HuH-7 (cell line): ENCODE data around the gene HBA1.
"Not testable (repeated sequence)": the region's sequence is repeated elsewhere in the genome, so short reads cannot be mapped to it uniquely, and the experiment has no call there.

Source experiments
- DNase-seq: peaks from one replicate; pipeline ENCODE4 v3.0.0; 2011; ENCODE audit warnings: low spot score

HBA1 gene

GRCh38 chr16:176477-177382, at the start of gene HBA1:
TSS of gene HBA1 (plus strand) at chr16:176680. CDS start at chr16:176717, 37 bp downstream.
- not testable (repeated sequence) for DNase-seq

GRCh38 chr16:129075-129474, 47.4 kb upstream of the HBA1 start:
- DNase-seq, result no peak

GRCh38 chr16:130533-131173, 45.8 kb upstream of the HBA1 start:
- no peak for DNase-seq

- no peak for DNase-seq
These were observed 44.4 kb upstream of the HBA1 start for GRCh38 chr16:132120-132519.

GRCh38 chr16:133716-134115, 42.8 kb upstream of the HBA1 start:
- no peak for DNase-seq

- no peak for DNase-seq
These were observed 38.4 kb upstream of the HBA1 start for GRCh38 chr16:138049-138417.

- DNase-seq, result no peak
These were observed 36.2 kb upstream of the HBA1 start for GRCh38 chr16:140175-140857.

GRCh38 chr16:142405-142967, 34.0 kb upstream of the HBA1 start:
- DNase-seq, result no peak

- no peak for DNase-seq
These were observed 33.4 kb upstream of the HBA1 start for GRCh38 chr16:143047-143446.

GRCh38 chr16:143456-143855, 33.0 kb upstream of the HBA1 start:
- no peak for DNase-seq

- no peak for DNase-seq
These were observed 31.7 kb upstream of the HBA1 start for GRCh38 chr16:144797-145252.

GRCh38 chr16:146646-147045, 29.8 kb upstream of the HBA1 start:
- no peak for DNase-seq

- DNase-seq, result no peak
These were observed 27.3 kb upstream of the HBA1 start for GRCh38 chr16:149024-149660.

GRCh38 chr16:152141-153128, 24.0 kb upstream of the HBA1 start, which contains the start of gene HBZ:
TSS of gene HBZ (plus strand) at chr16:152644. CDS start at chr16:152910, 266 bp downstream.
- DNase-seq, result no peak

GRCh38 chr16:153129-153521, 23.4 kb upstream of the HBA1 start:
- not testable (repeated sequence) for DNase-seq

- DNase-seq, result not testable (repeated sequence)
These were observed 22.8 kb upstream of the HBA1 start for GRCh38 chr16:153550-154216.

- DNase-seq, result no peak
These were observed 22.1 kb upstream of the HBA1 start for GRCh38 chr16:154217-155030.

GRCh38 chr16:155031-155398, 21.5 kb upstream of the HBA1 start:
- DNase-seq, result no peak
